ENCODE data around the gene TMEM200A.
A peak's percentile ranks its signal among the peaks of the same experiment; 100 is the strongest.

The TMEM200A gene

GRCh38 chr6:130417951-130418350 is 52.1 kb downstream of the TMEM200A start:
- Histone ChIP-seq H3K4me3 (ENCODE audit: low read depth in 1 of 2, low read length in 2 of 2) (no peak overlapping the region), H2AFZ (ENCODE audit: low read depth, low read length) (no peak overlapping the region), H3K36me3 (ENCODE audit: insufficient read depth, low read length) (no peaks in the 10 kb centered on the region), H3K4me2 (ENCODE audit: insufficient read depth, low read length) (no peak overlapping the region), H4K20me1 (ENCODE audit: insufficient read depth, low read length) (no peaks in the 10 kb centered on the region), H3K27me3 (ENCODE audit: insufficient read depth, low read length, poor library complexity) (no peaks in the 10 kb centered on the region), H3K9ac (ENCODE audit: low read depth, low read length) (no peak overlapping the region), H3K9me3 (ENCODE audit: insufficient read depth, low read length, severe bottlenecking) (no peaks in the 10 kb centered on the region), H3K27ac (ENCODE audit: low read length) (no peak overlapping the region), H3K4me1 (ENCODE audit: insufficient read depth, low read length) (no peaks in the 10 kb centered on the region), H3K79me2 (ENCODE audit: insufficient read depth, low read length) (no peaks in the 10 kb centered on the region)
- DNase-seq (no peak), ATAC-seq (ENCODE audit: insufficient read depth, low read depth) (peak; percentile 29; the same call in 1 of the 3 replicates)
- TF ChIP-seq EZH2 (IDR thresholded peaks at IDR 0.05; ENCODE audit: borderline replicate concordance, low read depth, low read length, severe bottlenecking) (no peak), CTCF (IDR thresholded peaks at IDR 0.05; ENCODE audit: borderline replicate concordance, extremely low read depth, low read length, poor library complexity, severe bottlenecking) (no peak)

GRCh38 chr6:130420911-130421310 is 55.1 kb downstream of the TMEM200A start:
- H3K4me3 ChIP-seq (ENCODE audit: low read depth in 1 of 2, low read length in 2 of 2) = no peak overlapping the region
- no peak for DNase-seq
- no peaks in the 10 kb centered on the region for H3K27me3 ChIP-seq (ENCODE audit: insufficient read depth, low read length, poor library complexity)
- no peak overlapping the region for H2AFZ ChIP-seq (ENCODE audit: low read depth, low read length)
- no peaks in the 10 kb centered on the region for H3K9me3 ChIP-seq (ENCODE audit: insufficient read depth, low read length, severe bottlenecking)
- no peaks in the 10 kb centered on the region for H3K4me1 ChIP-seq (ENCODE audit: insufficient read depth, low read length)
- no peaks in the 10 kb centered on the region for H3K79me2 ChIP-seq (ENCODE audit: insufficient read depth, low read length)
- TF ChIP-seq CTCF (IDR thresholded peaks at IDR 0.05; ENCODE audit: borderline replicate concordance, extremely low read depth, low read length, poor library complexity, severe bottlenecking) (no peak), EZH2 (IDR thresholded peaks at IDR 0.05; ENCODE audit: borderline replicate concordance, low read depth, low read length, severe bottlenecking) (no peak)
- no peaks in the 10 kb centered on the region for H4K20me1 ChIP-seq (ENCODE audit: insufficient read depth, low read length)
- ATAC-seq (ENCODE audit: insufficient read depth, low read depth) = no peak
- H3K36me3 ChIP-seq (ENCODE audit: insufficient read depth, low read length) = no peaks in the 10 kb centered on the region
- H3K4me2 ChIP-seq (ENCODE audit: insufficient read depth, low read length) = no peak overlapping the region
- H3K27ac ChIP-seq (ENCODE audit: low read length) = no peak overlapping the region
- H3K9ac ChIP-seq (ENCODE audit: low read depth, low read length) = no peak overlapping the region

GRCh38 chr6:130421585-130421984 is 55.8 kb downstream of the TMEM200A start:
- Histone ChIP-seq H3K4me1 (ENCODE audit: insufficient read depth, low read length) (no peaks in the 10 kb centered on the region), H3K4me2 (ENCODE audit: insufficient read depth, low read length) (no peak overlapping the region), H3K9me3 (ENCODE audit: insufficient read depth, low read length, severe bottlenecking) (no peaks in the 10 kb centered on the region), H3K9ac (ENCODE audit: low read depth, low read length) (no peak overlapping the region), H3K27ac (ENCODE audit: low read length) (no peak overlapping the region), H4K20me1 (ENCODE audit: insufficient read depth, low read length) (no peaks in the 10 kb centered on the region), H3K79me2 (ENCODE audit: insufficient read depth, low read length) (no peaks in the 10 kb centered on the region), H3K36me3 (ENCODE audit: insufficient read depth, low read length) (no peaks in the 10 kb centered on the region), H2AFZ (ENCODE audit: low read depth, low read length) (no peak overlapping the region), H3K27me3 (ENCODE audit: insufficient read depth, low read length, poor library complexity) (no peaks in the 10 kb centered on the region), H3K4me3 (ENCODE audit: low read depth in 1 of 2, low read length in 2 of 2) (no peak overlapping the region)
- DNase-seq (no peak), ATAC-seq (ENCODE audit: insufficient read depth, low read depth) (no peak)
- TF ChIP-seq EZH2 (IDR thresholded peaks at IDR 0.05; ENCODE audit: borderline replicate concordance, low read depth, low read length, severe bottlenecking) = no peak
- no peak for TF ChIP-seq CTCF (IDR thresholded peaks at IDR 0.05; ENCODE audit: borderline replicate concordance, extremely low read depth, low read length, poor library complexity, severe bottlenecking)

GRCh38 chr6:130423044-130423443 is 57.2 kb downstream of the TMEM200A start:
- TF ChIP-seq CTCF (IDR thresholded peaks at IDR 0.05; ENCODE audit: borderline replicate concordance, extremely low read depth, low read length, poor library complexity, severe bottlenecking) (no peak), EZH2 (IDR thresholded peaks at IDR 0.05; ENCODE audit: borderline replicate concordance, low read depth, low read length, severe bottlenecking) (no peak)
- no peak overlapping the region for H2AFZ ChIP-seq (ENCODE audit: low read depth, low read length)
- H3K9me3 ChIP-seq (ENCODE audit: insufficient read depth, low read length, severe bottlenecking) = no peaks in the 10 kb centered on the region
- H3K9ac ChIP-seq (ENCODE audit: low read depth, low read length) = no peak overlapping the region
- H4K20me1 ChIP-seq (ENCODE audit: insufficient read depth, low read length) = no peaks in the 10 kb centered on the region
- no peak overlapping the region for H3K4me2 ChIP-seq (ENCODE audit: insufficient read depth, low read length)
- no peaks in the 10 kb centered on the region for H3K4me1 ChIP-seq (ENCODE audit: insufficient read depth, low read length)
- DNase-seq = no peak
- no peaks in the 10 kb centered on the region for H3K36me3 ChIP-seq (ENCODE audit: insufficient read depth, low read length)
- ATAC-seq (ENCODE audit: insufficient read depth, low read depth) = no peak
- H3K27me3 ChIP-seq (ENCODE audit: insufficient read depth, low read length, poor library complexity) = no peaks in the 10 kb centered on the region
- no peaks in the 10 kb centered on the region for H3K79me2 ChIP-seq (ENCODE audit: insufficient read depth, low read length)
- H3K4me3 ChIP-seq (ENCODE audit: low read depth in 1 of 2, low read length in 2 of 2) = no peak overlapping the region
- no peak overlapping the region for H3K27ac ChIP-seq (ENCODE audit: low read length)

All from DND-41 (cell line).